22Rv1 (cell line): Measurements from ENCODE around the gene PUM2.

Experiments
- ZFX ChIP-seq: fragments of 450-650 bp; IDR thresholded peaks from 2 replicates; pipeline ENCODE4 v1.6.1; 2017; ENCODE audit warnings: antibody characterized with exemption, borderline replicate concordance
- TF ChIP-seq, protein P1 (sequence below): fragments of 450-650 bp; IDR thresholded peaks from 2 replicates; pipeline ENCODE4 v1.5.1; 2017; ENCODE audit warnings: mild to moderate bottlenecking

DNA sequence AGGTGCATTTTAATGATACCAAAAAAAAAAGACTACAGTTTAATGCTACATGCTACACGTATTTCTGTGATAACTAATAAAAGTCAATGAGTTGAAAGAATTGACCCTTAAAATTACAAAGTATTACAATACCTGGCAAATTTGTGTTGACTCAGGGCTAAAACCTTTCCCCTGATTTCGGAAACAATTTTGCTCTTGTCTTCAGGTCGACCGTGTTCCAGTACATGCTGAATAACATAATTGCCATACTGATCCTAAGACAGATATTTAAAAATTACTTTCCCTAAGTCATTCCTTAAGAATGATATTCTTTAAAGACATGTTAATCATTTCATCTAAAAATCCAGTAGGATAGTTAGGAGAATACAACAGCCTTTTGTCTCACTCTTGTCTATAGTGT lies 95.9 kb downstream of the PUM2 start:
- TF ChIP-seq, protein P1, sequence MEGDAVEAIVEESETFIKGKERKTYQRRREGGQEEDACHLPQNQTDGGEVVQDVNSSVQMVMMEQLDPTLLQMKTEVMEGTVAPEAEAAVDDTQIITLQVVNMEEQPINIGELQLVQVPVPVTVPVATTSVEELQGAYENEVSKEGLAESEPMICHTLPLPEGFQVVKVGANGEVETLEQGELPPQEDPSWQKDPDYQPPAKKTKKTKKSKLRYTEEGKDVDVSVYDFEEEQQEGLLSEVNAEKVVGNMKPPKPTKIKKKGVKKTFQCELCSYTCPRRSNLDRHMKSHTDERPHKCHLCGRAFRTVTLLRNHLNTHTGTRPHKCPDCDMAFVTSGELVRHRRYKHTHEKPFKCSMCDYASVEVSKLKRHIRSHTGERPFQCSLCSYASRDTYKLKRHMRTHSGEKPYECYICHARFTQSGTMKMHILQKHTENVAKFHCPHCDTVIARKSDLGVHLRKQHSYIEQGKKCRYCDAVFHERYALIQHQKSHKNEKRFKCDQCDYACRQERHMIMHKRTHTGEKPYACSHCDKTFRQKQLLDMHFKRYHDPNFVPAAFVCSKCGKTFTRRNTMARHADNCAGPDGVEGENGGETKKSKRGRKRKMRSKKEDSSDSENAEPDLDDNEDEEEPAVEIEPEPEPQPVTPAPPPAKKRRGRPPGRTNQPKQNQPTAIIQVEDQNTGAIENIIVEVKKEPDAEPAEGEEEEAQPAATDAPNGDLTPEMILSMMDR: no peak
- TF ChIP-seq ZFX: no peak
